NOMO-1 treated with dmso at 0.1 percent for 144 hours (cell line): Measurements from ENCODE around the gene DUSP9.
"Not testable (repeated sequence)": the region's sequence is repeated elsewhere in the genome, so short reads cannot be mapped to it uniquely, and the experiment has no call there.

Source experiments
- DNase-seq: peaks from one replicate; lab custom pipeline; 2025; ENCODE audit not compliant: unreplicated experiment; lab: John Stamatoyannopoulos, UW

Gene DUSP9, protein sequence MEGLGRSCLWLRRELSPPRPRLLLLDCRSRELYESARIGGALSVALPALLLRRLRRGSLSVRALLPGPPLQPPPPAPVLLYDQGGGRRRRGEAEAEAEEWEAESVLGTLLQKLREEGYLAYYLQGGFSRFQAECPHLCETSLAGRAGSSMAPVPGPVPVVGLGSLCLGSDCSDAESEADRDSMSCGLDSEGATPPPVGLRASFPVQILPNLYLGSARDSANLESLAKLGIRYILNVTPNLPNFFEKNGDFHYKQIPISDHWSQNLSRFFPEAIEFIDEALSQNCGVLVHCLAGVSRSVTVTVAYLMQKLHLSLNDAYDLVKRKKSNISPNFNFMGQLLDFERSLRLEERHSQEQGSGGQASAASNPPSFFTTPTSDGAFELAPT

GRCh38 chrX:153646620-153647373 is at the start of gene DUSP9:
DUSP9 (plus strand) TSS chrX:153647203; CDS start chrX:153647954, 751 bp downstream.
- no peak for DNase-seq

DNA sequence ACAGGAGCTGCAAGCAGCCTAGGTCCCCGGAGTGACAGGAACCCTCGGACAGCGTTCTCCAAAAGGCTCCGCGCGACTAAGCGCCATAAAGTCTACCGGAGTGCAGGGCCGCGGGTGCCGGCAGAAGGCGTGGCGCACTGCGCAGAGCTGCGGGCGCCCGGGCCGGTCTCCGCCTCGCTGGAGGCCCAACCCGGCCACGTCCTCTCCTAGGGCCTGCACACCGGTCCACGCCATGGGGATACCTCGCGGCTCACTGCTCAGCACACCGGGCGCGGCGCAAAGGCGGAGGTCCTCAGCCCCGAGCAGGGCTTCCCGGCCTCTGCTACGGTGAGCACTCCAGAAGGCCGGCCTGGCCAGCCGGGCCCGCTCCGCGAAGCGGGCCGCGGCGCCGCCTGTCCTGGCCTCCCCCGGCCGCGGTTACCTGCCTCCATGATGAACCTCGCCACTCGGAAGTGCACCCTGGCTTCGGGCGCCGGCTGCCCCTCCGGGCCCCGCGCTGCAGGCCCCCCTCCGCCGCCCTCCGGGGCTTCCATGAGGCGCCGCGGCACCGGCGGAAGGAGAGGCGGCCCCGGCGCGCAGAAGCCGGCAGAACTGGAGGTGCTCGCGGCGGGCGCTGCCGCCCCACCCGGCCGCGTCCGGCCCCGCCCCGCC is 48.3 kb upstream of the DUSP9 start, which contains the start of gene CCNQ:
Gene CCNQ (minus strand): TSS at position 599 of the 651 bp plus-strand sequence. CDS start 66 bp downstream, at position 533.
- peak; percentile 71 for DNase-seq

- DNase-seq, result peak; percentile 71
These were observed 47.6 kb upstream of the DUSP9 start for GRCh38 chrX:153599192-153600031.

DNA sequence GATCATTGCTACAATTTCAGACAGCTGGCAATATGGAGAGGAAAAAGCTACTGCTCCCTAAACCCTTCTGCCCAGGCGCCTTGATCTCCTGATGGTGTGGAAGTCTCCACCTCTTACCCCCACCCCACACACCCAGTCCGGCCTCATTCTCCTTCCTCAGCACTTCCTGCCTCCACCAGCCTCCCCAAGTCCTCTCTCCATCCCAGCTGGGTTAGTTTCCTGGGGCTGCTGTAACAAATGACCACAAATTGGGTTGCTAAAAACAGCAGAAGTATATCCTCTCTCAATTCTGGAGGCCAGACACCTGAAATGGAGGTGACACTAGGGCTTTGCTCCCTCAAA is 47.0 kb upstream of the DUSP9 start:
- peak; percentile 19 for DNase-seq

GRCh38 chrX:153600921-153601320 is 46.1 kb upstream of the DUSP9 start:
- DNase-seq, result no peak

GRCh38 chrX:153601511-153602110 is 45.4 kb upstream of the DUSP9 start:
- DNase-seq, result no peak

GRCh38 chrX:153602601-153603000 is 44.4 kb upstream of the DUSP9 start:
- DNase-seq, result no peak

- DNase-seq, result no peak
These were observed 43.8 kb upstream of the DUSP9 start for GRCh38 chrX:153603131-153603656.

DNA sequence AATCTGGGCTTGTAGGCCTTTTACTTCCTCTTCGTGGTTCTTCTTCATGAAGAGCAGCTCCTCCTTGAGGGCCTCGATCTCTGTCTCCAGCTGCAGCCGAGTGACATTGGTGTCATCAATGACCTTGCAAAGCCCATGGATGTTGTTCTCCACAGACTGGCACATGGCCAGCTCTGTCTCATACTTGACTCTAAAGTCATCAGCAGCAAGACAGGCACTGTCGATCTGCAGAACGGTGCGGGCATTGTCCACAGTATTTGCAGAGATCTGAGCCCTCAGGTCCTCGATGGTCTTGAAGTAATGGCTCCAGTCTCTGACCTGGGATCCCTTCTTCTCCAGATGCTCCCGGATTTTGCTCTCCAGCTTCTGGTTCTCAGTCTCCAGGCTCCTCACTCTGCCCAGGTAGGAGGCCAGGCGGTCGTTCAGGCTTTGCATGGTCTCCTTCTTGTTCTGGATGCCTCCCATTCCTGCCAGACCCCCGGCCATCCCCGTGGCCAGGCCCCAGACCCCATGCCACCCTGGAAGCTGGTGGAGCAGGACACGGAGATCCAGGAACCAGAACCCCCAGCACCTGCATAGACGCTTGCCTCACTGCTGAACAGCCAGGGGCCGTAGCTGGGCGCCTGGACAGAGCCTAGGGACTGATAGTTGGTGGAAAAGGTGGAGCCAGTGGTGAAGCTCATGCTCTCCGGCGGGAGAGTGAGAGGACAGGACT is 42.2 kb upstream of the DUSP9 start:
- DNase-seq, result not testable (repeated sequence)

- DNase-seq, result no peak
These were observed 40.5 kb upstream of the DUSP9 start for GRCh38 chrX:153606503-153606902.

GRCh38 chrX:153608376-153608775 is 38.6 kb upstream of the DUSP9 start:
- DNase-seq, result no peak

- DNase-seq, result no peak
These were observed 38.2 kb upstream of the DUSP9 start for GRCh38 chrX:153608806-153609205.

- no peak for DNase-seq
These were observed 36.8 kb upstream of the DUSP9 start for GRCh38 chrX:153609917-153610835.

DNA sequence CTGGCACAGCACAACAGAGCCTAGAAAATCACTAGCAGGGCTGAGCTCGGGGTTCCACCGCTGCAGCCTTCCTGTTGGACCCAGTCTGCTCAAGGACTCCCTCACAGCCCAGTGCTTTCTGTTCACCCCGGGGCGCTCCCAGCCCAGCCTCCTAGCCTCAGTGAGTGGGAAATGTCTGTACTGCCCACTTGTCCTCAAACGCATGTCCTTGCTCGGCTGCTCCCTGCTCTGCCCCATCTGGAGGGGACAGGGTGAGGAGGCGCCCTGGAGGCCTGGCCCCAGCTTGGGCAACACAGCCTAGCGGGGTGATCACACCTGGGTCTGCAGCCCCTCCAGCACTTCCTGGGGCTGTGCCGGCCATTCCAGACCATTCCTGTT is 36.2 kb upstream of the DUSP9 start:
- DNase-seq, result no peak

- no peak for DNase-seq
These were observed 35.5 kb upstream of the DUSP9 start for GRCh38 chrX:153611298-153612095.

DNA sequence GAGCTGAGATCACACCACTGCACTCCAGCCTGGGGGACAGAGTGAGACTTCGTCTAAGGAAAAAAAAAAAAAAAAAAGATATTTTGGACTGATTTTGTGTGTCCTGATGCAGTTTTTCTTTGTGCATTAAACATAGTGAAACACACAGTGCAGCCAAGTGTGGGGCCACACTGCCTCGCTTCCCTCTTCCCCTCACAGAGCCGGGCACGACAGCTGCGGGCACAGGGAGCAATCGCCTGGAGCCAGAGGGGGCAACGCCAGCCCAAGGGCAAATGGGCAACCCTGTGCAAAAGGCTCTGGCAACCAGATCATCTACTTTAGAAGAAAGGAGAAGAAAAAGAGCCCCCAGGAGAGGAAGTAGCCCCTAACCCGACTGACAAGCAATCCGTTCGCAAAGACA is 34.6 kb upstream of the DUSP9 start:
- no peak for DNase-seq

DNA sequence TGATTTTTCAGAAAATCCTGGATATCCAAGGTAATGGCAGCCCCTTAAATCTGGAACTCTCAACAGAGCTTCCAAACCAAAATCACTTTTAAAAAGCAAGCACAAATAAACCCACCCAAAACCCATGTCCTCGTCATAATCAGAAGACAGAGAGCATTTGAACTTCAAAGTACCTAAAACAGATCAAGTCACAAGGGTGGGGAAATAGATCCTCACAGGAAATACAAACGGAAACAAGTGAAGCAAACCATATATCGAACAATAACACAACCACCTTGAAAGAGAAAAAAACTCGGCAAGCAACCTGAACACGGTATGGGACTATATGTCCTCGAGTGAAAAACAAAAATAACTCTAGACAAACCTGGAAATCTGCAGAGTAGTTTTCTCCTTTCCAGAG is 32.2 kb upstream of the DUSP9 start:
- DNase-seq, result no peak

DNA sequence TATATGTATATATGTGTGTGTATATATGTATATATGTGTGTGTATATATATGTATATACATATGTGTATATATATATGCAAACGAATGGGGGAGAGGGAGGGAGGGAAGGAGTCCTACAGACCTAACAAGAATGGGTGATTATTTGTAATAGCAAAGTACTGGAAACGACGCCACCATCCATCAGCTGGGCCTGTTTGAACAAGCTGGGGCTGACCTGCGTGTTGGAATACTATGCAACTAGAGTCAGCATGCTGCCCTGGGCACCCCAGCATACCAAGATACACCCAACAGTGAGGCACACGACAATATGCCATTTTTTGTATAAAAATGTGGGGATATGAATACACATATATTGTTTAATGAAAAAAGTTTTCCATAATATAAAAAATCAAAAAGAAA is 26.4 kb upstream of the DUSP9 start:
- no peak for DNase-seq
